Cardiac fibroblast (primary cell): Measurements from ENCODE around the gene GOLGA6L10.
"Not testable (repeated sequence)": the region's sequence is repeated elsewhere in the genome, so short reads cannot be mapped to it uniquely, and the experiment has no call there.

Source experiments
- DNase-seq, 2 donors: peaks; one replicate each; pipeline versions ENCODE4 v3.0.0 to v3.0.0-alpha.2; 2010; ENCODE audit warnings: low read depth in 2 of 2
- H3K4me3 ChIP-seq, 2 donors: replicated peaks in 1 of 2; 1 replicate in 1 of 2; 2 replicates in 1 of 2; pipeline ENCODE4 v1.5.1; 2011; ENCODE audit warnings: low read depth in 2 of 2, low read length in 2 of 2, mild to moderate bottlenecking in 2 of 2, moderate library complexity in 1 of 2
- TF ChIP-seq, protein P1 (sequence below): IDR thresholded peaks from one replicate; pipeline ENCODE4 v1.5.1; 2011; ENCODE audit warnings: low read depth, mild to moderate bottlenecking, low read length, inconsistent platforms

Gene GOLGA6L10

DNA sequence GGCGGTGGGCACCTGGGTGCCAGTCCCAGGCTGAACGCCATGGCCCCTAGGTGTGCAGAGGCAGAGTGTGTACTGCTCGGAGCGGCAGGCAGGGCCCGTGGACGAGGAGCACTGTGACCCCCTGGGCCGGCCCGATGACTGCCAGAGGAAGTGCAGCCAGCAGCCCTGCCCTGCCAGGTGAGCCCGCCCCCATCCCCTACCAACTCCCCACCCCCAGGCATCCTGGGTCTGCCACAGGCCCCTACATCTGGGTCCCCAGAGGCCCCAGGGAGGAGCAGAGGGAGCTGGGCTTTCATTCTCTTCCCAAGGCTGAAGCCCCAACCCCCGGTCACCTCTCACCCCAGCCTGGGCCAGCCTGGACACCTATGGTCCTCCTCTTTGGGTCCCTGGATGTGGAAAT, 23.6 kb downstream of the GOLGA6L10 start:
- H3K4me3 ChIP-seq, DNase-seq: not testable (repeated sequence)

DNA sequence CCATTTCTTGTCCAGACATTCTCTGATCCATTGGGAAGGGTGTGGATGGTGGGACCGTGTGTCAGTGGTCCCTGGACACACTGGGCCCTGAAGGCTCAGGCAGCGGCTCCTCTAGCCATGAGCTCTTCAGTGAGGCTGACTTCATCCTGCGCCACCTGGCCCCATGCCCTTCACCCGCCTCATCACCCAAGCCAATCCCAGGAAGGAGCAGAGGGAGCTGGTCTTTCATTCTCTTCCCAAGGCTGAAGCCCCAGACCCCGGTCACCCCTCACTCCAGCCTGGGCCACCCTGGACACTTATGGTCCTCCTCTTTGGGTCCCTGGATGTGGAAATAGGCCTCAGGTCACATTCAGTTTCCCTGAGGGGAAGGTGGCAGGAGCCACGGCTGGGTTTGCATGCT, 24.4 kb downstream of the GOLGA6L10 start:
- not testable (repeated sequence) for DNase-seq, H3K4me3 ChIP-seq

DNA sequence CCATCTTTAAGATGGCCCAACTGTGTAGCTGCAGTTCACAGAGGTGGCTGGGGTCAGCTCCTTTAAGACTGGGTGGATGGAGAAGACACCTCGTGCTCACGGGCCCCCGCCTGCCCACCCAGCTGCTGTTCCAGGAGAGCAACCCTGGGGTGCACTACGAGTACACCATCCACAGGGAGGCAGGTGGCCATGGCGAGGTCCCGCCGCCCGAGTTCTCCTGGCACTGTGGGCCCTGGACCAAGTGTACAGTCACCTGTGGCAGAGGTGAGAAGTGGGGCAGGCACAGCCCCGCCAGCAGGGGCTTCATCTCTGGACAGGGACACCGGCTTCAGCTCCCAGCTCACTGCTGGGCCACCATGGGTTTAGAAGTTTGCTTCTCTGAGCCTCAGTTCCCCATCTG, 26.8 kb downstream of the GOLGA6L10 start:
- H3K4me3 ChIP-seq, DNase-seq: not testable (repeated sequence)

- not testable (repeated sequence) for DNase-seq
Measured at GRCh38 chr15:82320861-82321260, 28.4 kb downstream of the GOLGA6L10 start.

GRCh38 chr15:82319522-82320278, 29.6 kb downstream of the GOLGA6L10 start:
- DNase-seq, H3K4me3 ChIP-seq: not testable (repeated sequence)

More at GRCh38 chr15:82320861-82321260, 28.4 kb downstream of the GOLGA6L10 start:
- H3K4me3 ChIP-seq: not testable (repeated sequence)

- not testable (repeated sequence) for DNase-seq, H3K4me3 ChIP-seq
Measured at GRCh38 chr15:82318281-82318680, 31.0 kb downstream of the GOLGA6L10 start.

DNA sequence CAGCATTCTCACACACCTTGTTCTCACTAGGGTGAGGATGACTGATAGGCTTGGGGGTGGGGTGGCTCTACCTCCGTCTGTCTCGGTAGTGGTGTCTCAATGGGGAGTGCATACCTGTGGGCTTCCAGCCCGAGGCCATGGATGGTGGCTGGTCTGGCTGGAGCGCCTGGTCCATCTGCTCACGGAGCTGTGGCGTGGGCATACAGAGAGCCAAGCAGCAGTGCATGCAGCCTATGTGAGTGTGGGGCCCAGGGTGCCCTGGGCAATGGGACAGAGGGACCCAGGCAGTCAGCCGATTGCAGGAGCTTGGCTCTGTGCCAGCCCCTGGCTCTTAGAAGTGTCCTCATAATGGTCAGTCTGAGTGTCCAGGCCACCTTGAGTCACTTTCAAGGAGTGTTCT, 31.8 kb downstream of the GOLGA6L10 start:
- not testable (repeated sequence) for DNase-seq, H3K4me3 ChIP-seq

- TF ChIP-seq, protein P1, sequence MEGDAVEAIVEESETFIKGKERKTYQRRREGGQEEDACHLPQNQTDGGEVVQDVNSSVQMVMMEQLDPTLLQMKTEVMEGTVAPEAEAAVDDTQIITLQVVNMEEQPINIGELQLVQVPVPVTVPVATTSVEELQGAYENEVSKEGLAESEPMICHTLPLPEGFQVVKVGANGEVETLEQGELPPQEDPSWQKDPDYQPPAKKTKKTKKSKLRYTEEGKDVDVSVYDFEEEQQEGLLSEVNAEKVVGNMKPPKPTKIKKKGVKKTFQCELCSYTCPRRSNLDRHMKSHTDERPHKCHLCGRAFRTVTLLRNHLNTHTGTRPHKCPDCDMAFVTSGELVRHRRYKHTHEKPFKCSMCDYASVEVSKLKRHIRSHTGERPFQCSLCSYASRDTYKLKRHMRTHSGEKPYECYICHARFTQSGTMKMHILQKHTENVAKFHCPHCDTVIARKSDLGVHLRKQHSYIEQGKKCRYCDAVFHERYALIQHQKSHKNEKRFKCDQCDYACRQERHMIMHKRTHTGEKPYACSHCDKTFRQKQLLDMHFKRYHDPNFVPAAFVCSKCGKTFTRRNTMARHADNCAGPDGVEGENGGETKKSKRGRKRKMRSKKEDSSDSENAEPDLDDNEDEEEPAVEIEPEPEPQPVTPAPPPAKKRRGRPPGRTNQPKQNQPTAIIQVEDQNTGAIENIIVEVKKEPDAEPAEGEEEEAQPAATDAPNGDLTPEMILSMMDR: no peak
- DNase-seq: no peak
- H3K4me3 ChIP-seq: no peak overlapping the region
Measured at GRCh38 chr15:82317091-82317489, 32.2 kb downstream of the GOLGA6L10 start.

DNA sequence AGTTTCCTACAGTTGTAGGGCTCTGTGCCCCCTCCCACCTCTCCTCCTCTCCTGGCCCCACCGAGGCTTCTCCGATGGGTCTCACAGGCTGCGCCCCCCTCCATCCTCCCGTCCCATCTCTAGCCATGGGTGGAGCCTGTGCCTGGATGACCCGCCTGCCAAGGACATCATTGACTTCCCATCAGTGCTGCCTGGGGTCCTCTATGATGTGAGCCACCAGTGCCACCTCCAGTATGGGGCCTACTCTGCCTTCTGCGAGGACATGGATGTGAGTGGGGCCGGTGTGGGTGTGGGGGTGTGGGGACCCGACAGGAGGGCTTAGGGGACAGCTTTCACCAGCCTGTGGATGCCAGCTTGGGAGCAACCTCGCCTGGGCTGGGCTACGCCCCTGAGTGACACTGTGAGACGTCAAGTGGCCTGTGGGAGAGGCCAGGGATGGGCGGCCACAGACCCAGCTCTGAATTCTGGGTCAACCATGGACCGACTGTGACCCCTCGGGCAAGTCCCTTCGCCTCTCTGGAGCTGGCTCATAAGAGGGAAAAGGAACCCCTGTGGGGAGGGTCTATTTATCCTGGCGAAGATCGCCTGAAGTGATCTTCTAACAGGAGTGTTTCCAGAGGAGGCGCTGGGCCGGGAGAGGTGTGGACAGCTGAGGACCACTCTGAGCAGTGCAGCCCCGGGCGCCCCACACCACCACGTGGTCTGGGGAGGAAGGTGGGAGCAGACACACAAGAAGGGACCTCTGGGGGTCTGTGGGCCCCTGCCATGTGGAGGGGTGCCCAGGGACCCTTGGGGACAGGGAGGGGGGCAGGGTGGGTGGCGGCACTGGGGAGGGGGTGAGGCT, 32.8 kb downstream of the GOLGA6L10 start:
- DNase-seq, H3K4me3 ChIP-seq: not testable (repeated sequence)

- H3K4me3 ChIP-seq: no peak overlapping the region
- TF ChIP-seq, protein P1: no peak
- DNase-seq: no peak
Measured at GRCh38 chr15:82315519-82316246, 33.6 kb downstream of the GOLGA6L10 start.
